Measurements from ENCODE around the gene CD163L1.
"Not testable (repeated sequence)": the region's sequence is repeated elsewhere in the genome, so short reads cannot be mapped to it uniquely, and the experiment has no call there.

CD163L1 gene

GRCh38 chr12:7444076-7444475 lies at the start of gene CD163L1:
Gene CD163L1, minus strand, starts transcription at chr12:7444153. Its CDS starts 26 bp downstream, at chr12:7444127.
- no peak for DNase-seq

DNA sequence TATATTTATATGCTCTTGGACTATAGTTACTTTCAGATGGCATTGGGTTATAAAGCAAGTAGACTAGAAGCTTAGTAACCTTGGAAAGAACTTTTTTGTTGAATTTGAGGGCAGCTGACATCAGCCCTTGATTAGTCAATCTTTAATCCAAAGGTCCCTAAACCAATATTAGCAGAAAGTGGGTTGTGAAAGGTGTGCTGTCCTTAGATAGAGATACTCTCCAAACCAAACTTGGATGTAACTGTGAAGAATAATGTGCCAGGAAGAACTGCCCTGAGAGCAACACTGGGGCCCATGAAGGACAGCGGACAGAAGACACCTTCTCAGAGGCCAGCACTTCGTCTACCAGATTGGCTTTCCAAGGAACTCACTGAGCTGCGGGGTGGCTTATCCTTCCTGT lies 49.1 kb upstream of the CD163L1 start:
- DNase-seq, result no peak

DNA sequence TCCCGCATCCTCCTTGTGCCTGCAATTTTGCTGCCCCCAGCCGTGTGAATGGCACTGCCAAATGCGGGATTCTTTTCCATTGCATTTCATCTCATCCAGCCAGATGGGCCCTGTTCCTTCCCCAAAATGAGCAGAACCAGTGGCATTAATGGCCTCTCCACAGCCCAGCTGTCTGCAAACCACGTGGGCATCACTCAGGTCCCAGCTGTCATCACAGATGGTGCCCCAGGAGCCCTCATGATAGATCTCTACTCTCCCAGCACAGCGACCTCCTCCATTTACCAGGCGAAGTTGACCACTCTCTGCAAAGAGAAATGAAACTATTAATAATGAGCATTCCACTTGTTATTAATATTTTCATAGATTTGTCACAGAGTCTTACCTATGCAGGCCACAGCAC lies 42.6 kb upstream of the CD163L1 start:
- no peak for DNase-seq

- no peak for DNase-seq
Observed at GRCh38 chr12:7485095-7485494, 41.1 kb upstream of the CD163L1 start.

DNA sequence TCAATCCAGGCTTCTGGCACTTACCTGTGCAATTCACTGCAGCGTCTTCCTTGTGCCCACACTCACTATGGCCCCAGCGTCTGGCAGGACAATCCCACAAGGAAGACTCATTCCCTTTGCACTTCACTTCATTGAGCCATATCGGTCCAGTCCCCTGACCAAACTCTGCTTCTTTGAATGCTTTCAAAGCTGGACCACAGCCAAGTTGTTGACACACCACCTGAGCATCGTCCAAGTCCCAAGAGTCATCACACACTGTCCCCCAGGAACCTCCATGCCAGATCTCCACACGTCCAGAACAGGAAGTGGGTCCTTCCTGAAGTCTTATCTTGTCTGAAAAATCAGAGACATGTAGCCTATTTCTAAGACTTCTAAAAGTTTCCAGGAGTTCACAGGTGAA lies 39.4 kb upstream of the CD163L1 start:
- no peak for DNase-seq

DNA sequence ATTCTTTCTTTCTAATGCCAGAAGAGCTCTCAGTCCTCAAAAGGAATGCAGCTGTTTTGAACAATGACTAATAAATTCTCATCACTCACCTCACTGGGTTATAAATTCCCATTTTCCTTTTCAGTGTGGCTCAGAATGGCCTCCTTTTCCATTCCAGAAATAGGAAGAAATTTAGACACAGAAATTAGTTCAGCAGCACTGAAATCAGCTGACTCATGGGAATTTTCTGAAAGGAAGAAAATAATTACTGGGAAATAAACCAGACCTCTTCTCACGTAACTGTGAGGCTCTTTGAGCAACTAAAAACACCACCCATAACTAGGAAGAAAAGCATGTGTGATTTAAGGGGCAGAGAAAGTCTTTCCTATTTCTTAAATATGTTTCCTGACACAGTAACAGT lies 35.8 kb upstream of the CD163L1 start:
- DNase-seq, result no peak

GRCh38 chr12:7472060-7472459 lies 28.1 kb upstream of the CD163L1 start:
- no peak for DNase-seq

- peak; percentile 81 for DNase-seq
Observed at GRCh38 chr12:7460375-7461259, 16.7 kb upstream of the CD163L1 start.

DNA sequence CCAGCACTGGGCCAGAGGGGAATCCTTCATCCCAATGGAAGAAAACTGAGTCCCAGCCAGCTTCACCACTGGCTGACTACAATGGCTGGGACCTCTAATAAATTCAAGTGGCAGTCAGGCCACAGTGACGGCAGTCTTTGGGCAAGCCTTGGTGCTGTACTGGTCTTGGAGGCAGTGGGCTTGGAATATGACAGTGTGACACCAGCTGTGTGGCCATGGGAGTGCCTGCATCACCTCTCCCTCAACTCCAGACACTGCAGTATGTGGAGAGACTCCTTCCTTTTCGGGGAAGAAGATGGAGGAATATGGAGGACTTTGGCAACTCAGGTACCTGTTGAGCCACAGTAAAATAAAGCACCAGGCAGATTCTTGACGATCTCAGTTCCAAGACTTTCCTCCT lies 16.0 kb upstream of the CD163L1 start:
- DNase-seq, result no peak

DNA sequence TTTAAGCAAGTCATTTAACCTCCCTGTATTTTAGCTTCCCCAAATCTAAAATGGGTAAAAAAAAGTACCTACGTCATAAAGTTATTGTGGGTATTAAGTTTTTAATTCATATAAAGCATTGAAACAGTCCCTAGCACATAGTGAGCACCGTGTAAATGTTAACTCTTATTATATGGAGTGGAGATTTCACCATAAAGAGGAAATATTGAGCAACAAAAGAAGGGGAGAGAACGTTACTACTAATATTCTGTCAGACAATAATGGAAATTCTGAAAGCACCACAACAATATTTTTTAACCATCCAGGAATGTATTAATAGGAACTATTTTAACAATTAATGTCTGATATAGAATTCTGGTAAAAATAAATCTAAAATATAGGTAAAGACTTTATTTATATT lies 7.8 kb upstream of the CD163L1 start:
- no peak for DNase-seq

- DNase-seq, result no peak
Observed at GRCh38 chr12:7450667-7451066, 6.7 kb upstream of the CD163L1 start.

GRCh38 chr12:7448099-7448498 lies 4.1 kb upstream of the CD163L1 start:
- no peak for DNase-seq

GRCh38 chr12:7444537-7444936 lies 584 bp upstream of the CD163L1 start:
- no peak for DNase-seq

DNA sequence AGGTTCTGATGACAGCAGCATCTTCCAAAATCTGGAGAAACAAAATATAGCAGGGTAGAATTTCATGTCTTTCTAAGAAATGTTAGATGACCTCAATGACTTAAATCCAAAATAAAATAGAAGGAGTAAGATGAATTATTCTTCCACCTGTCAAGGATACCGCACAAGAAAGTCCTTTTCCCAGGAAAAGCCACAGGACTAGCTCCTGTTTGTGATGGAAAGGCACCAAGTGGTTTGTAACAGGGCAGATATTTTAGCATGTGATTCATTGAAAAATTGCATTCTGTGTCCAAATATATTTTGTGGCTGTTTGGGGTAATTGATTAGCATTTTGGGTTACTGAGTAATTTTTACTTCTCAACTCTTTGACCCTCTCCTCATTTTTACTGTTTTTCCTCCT lies 2.7 kb downstream of the CD163L1 start:
- no peak for DNase-seq

DNA sequence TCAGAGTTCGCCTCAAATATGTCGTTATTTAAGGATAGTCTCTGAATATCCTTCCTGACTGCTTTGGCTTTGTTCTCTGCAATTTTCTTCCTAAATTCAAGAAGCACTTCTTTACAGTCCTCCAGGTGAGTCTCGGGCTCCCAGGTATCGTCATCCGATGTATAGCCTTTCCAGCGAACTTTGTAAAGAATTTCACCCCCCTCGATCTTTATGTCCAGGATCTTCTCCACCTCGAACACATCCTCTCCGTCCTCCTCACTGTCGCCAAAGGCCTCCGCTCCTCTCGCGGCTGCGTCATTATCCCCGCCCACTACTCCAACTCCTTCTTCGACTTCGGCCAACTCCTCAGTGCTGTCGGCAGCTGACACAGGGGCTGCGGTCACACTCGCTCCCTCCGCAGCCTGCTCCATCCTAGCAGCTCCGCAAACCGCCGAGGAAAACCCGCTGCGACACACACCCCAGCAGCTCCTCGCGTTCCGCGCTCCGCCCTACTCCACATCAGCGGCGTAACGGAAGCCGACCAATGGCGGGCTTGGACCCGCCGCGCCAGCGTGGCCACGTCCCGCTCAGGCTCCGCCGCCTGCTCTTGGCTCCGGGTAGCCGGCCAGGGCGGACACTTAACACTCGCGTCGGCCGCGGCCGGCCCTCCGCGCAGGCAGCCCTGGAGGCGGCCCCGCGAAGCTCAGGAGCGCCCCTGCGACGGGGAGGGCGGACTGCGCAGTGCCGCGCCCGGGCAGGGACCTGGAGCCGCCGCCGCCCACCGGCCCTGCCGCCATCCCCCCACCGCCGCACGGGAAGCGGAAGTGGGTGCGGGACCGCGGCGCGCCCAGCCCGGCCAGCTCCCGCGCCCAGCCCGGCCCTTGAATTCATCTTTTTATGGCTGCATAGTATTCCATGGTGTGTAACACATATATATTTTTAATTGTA lies 4.1 kb downstream of the CD163L1 start:
- peak; percentile 56 for DNase-seq

DNA sequence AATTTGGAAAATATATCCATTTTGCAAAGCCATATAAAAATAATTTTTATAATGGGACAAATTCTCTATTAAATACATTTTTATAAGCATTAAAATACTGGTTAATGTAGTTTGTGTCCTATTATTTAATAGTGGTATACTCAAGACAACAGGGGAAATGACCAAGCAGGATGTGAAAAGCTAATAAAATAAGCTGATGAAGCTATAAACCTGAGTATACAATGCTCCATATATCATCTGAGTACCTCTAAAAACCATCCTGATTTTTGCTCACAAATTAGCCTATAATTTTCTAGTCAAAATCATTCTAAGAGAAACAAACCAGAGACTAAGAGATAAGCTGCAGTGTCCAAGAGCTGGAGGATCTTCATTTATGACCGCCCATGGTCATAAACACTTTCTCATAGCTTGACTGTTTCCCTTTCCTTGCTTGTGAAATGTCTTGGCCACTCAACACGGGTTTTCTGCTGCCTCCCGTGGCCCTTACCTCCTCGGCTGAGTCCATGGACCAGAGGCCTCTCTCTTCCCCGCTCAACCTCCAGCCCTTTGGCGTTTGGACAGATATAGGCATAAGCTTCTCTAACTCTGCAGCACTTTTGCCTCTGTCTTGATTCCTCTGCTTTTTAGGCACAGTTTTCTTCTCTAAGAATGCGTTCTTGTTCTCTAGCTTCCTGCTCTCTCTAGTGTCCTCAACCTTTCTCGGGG lies 5.5 kb downstream of the CD163L1 start:
- peak; percentile 5 for DNase-seq

- not testable (repeated sequence) for DNase-seq
Observed at GRCh38 chr12:7437494-7437893, 6.5 kb downstream of the CD163L1 start.

DNA sequence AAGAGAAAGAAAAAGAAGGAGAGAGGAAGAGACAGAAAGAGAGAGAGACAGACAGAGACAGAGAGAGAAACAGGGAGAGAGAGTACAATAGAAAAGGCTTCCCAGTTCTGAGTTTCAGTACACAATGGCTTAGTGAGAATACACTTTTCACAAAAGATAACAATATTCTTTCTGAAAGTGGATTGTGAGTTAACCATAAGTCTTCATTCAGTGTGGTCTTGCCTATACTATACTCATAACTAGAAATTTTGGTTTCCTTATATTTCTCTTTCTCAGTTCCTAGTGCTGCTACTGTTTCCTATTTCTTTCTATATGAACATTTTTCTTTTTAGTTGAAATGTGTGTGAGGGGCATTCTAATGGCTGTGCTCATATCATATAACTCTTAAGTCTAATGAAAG lies 9.3 kb downstream of the CD163L1 start:
- no peak for DNase-seq

DNA sequence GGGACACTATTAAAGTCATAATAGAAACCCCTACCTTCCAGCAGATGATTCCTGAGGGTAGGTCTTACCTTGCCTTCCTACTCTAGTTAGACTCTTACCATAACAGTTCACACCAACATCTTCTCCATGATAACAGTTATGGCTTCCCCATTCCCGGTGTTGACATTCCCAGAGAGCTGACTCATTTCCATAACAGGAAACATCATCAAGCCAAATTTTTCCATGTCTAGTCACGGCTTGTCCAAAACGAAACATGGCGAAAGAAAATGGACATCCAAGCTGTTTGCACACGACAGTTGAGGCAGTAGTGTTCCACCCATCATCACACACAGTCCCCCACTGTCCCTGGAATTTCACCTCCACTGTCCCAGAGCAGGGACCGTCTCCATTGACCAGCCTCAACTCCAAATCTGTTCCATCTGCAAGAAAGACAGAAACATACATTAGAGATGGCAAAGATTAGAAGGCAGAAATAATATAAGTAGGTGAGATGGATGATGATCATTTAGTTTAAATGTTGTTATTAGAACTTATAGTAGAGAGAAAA lies 10.6 kb downstream of the CD163L1 start:
- DNase-seq, result no peak

DNA sequence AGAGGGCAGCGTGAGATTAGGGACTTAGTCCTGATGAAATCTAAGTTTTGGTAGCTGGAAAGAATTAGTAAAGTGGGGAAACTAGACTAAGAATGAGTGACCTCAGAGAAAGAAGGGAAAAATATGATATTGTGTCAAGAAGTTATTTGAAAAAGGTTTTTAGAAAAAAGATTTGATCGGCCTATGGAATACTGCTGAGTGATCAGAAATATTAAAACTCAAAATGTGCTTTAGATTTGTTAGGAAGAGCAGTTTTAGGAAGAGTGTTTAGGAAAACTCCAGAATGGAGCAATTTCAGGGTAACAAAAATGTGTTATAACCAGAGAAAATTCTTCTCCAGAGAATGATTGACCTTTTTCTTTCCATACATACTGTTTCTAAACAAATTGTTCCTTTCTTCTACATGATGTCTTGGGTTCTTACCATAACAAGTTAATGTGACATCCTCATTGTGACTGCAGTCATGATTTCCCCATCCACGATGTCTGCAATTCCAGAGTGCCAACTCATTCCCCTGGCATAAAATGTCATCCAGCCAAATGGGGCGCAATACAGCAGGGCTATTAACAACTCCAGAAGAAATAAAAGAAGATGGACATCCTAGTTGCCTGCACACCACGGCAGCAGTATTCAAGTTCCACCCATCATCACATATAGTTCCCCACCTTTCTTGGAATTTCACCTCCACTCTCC lies 11.8 kb downstream of the CD163L1 start:
- no peak for DNase-seq

DNA sequence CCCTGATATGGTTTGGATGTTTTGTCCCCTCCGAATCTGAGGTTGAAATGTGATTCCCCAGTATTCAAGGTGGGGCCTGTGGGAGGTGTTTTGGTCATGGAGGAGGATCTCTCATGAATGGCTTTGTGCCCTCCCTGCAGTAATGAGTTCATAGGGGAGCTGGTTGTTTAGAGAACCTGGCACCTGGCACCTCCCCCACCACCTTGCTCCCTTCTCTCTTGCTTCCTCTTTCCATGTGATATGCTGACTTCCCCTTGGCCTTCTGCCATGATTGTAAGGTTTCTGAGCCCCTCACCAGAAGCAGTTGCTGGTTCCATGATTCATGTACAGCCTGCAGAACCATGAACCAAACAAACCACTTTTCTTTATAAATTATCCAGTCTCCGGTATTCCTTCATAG lies 32.6 kb downstream of the CD163L1 start:
- DNase-seq, result peak; percentile 62

DNA sequence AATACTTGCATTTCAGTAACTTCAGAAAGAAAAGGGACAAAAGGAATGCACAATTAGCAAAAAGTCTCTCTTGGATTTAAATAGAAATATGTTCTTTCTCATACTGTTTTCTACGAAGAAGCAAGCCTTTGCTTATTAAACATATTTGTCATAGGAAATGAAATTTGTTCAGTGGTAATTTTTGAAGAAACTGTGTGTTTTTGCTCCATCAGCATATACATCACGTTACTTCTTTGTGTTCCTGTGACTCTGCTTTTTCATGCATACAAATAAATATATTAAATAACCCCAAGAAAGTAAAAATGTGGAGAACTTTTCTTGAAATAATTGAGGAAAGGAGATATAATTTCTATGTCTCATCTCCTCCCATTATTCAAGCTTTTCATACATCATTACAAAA lies 39.7 kb downstream of the CD163L1 start:
- DNase-seq, result no peak
